Nephron progenitor cell (in vitro differentiated cells): ENCODE data around the gene BPI.

Source experiments
- DNase-seq: peaks from one replicate; pipeline ENCODE4 v3.0.0; 2021
- H3K27ac Mint-ChIP-seq: 2 replicates; pipeline ENCODE4 v1.8.0; 2021; ENCODE audit warnings: mild to moderate bottlenecking, moderate library complexity, mixed read lengths
- H3K27me3 Mint-ChIP-seq: 2 replicates; pipeline ENCODE4 v1.8.0; 2021; ENCODE audit warnings: mild to moderate bottlenecking, low read depth, mixed read lengths; ENCODE audit not compliant: poor library complexity
- H3K36me3 Mint-ChIP-seq: 2 replicates; pipeline ENCODE4 v1.8.0; 2021; ENCODE audit warnings: low read depth, mixed read lengths
- H3K4me1 Mint-ChIP-seq: 2 replicates; pipeline ENCODE4 v1.8.0; 2021; ENCODE audit warnings: mixed read lengths
- H3K4me3 Mint-ChIP-seq: 2 replicates; pipeline ENCODE4 v1.8.0; 2021; ENCODE audit warnings: mild to moderate bottlenecking, moderate library complexity, mixed read lengths
- H3K9me3 Mint-ChIP-seq: 2 replicates; pipeline ENCODE4 v1.8.0; 2021; ENCODE audit warnings: mild to moderate bottlenecking, moderate library complexity, mixed read lengths
- TF ChIP-seq, protein P1 (sequence below): fragments of 200-600 bp; sonication (generic); IDR thresholded peaks from 2 replicates; pipeline ENCODE4 v1.5.0; 2021; ENCODE audit warnings: antibody characterized with exemption

BPI gene

DNA sequence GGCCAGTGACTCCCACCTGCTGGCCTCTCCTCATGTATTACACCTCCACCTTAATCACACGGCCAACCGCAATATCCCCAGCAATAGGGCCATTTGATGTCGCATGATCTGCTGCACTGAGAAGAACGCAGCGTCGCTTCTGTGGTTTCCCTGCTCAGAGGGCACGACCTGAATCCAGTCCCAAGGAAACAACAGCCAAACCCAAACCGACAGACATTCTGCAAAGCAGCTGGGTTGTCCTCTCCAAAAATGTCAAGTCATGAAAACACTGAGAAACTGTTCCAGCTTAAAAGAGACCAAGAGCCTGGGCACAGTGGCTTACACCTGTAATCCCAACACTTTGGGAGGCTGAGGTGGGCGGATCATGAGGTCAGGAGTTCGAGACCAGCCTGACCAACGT is 7.5 kb upstream of the BPI start:
- Mint-ChIP-seq H3K27ac (no peak overlapping the region), H3K36me3 (no peaks in the 10 kb centered on the region), H3K4me3 (no peak overlapping the region), H3K9me3 (peaks cover under 1% of the 10 kb centered on the region), H3K4me1 (peaks cover 41% of the 10 kb centered on the region), H3K27me3 (peaks cover 15% of the 10 kb centered on the region)
- DNase-seq: no peak
- TF ChIP-seq, protein P1, sequence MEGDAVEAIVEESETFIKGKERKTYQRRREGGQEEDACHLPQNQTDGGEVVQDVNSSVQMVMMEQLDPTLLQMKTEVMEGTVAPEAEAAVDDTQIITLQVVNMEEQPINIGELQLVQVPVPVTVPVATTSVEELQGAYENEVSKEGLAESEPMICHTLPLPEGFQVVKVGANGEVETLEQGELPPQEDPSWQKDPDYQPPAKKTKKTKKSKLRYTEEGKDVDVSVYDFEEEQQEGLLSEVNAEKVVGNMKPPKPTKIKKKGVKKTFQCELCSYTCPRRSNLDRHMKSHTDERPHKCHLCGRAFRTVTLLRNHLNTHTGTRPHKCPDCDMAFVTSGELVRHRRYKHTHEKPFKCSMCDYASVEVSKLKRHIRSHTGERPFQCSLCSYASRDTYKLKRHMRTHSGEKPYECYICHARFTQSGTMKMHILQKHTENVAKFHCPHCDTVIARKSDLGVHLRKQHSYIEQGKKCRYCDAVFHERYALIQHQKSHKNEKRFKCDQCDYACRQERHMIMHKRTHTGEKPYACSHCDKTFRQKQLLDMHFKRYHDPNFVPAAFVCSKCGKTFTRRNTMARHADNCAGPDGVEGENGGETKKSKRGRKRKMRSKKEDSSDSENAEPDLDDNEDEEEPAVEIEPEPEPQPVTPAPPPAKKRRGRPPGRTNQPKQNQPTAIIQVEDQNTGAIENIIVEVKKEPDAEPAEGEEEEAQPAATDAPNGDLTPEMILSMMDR: no peak

DNA sequence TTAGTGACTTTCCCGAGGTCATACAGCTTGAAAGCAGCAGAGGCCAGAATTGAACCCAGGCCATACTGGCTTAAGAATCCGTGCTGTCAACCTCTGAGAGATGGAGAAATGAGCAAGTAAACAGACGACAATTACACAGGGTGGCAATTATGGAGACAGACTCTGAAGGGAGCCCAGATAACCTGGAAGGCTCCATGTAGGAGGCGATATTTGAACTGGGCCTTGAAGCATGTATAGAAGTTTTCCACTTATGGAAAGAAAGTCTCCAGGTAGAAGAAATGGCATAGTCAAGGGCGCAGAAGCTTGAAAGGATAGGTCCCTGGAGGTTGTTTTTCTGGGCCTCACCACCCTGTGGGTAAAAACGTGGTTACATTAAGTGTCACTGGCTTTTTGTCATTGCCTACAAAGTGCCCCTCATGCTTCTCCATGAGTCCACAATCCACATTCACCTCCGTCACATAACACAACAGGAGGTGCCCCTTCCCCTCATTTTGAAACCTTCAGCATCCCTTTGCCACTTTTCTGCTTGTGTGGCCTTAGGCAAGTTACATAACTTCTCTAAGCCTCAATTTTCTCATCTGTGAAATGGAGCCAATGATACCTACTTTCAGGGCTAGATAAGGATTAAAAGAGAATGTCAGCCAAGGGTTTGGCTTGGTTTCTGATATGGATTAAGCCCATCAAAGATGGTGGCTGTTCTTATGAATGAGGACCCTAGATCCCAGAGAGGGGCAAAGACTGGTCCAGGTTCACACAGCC is 5.9 kb upstream of the BPI start:
- TF ChIP-seq, protein P1: no peak
- no peak overlapping the region for H3K4me3 Mint-ChIP-seq
- H3K36me3 Mint-ChIP-seq: no peaks in the 10 kb centered on the region
- H3K4me1 Mint-ChIP-seq: peaks cover 44% of the 10 kb centered on the region
- no peaks in the 10 kb centered on the region for H3K9me3 Mint-ChIP-seq
- no peak for DNase-seq
- peak overlapping the region; percentile 98 for H3K27ac Mint-ChIP-seq
- H3K27me3 Mint-ChIP-seq: peaks cover 21% of the 10 kb centered on the region

DNA sequence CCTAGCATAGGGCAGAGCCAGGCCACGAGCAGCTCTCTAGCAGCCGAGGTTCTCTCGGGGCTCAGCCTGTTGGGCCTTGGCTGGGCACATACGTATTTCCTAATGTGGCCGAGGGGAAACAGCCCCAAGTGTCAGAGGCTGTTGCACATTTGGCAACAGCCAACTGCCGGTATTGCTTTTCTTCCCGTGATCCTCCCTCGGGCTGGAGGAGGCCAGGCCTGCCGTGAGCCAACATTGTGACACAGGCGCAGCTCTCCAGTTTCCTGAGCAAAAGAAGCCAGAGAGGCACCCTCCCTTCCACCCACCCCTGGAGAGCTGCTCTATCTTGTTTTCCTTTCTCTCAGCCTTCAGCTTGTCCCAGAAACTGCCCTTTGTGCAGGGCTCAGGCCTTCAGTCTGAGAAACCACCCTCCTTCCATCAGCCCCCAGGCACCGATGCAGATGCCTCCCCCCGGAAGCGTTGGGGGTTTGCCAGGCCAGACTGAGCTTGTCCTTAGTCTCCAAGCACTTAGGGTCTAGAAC is 5.1 kb upstream of the BPI start:
- no peak for DNase-seq
- no peak overlapping the region for H3K4me3 Mint-ChIP-seq
- H3K9me3 Mint-ChIP-seq: no peaks in the 10 kb centered on the region
- TF ChIP-seq, protein P1: no peak
- peaks cover 26% of the 10 kb centered on the region for H3K27me3 Mint-ChIP-seq
- H3K36me3 Mint-ChIP-seq: no peaks in the 10 kb centered on the region
- H3K4me1 Mint-ChIP-seq: peaks cover 45% of the 10 kb centered on the region
- H3K27ac Mint-ChIP-seq: peak overlapping the region; percentile 98

DNA sequence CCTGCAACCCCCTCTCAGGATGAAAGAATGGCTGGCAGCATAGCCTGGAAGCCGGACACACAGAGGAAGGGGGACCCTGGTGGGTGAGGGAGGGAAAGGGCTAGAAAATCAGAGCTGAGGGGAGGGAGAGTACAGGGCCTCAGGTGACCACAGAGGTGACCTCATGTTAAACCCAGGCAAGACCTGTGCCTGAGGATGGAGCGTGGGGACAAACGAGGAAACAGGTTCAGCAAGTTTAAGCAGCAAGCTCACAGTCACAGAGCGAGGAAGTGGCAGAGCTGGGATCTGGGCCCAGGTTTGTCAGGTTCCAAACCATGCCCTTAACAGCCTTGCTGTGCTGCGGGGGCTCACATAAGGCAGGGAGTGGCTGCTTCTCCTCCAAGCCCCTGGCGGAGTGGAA is 4.0 kb upstream of the BPI start:
- DNase-seq: no peak
- Mint-ChIP-seq H3K4me1 (peaks cover 53% of the 10 kb centered on the region), H3K4me3 (no peak overlapping the region), H3K27me3 (peaks cover 26% of the 10 kb centered on the region), H3K36me3 (no peaks in the 10 kb centered on the region), H3K9me3 (no peaks in the 10 kb centered on the region), H3K27ac (no peak overlapping the region)
- TF ChIP-seq, protein P1: no peak

DNA sequence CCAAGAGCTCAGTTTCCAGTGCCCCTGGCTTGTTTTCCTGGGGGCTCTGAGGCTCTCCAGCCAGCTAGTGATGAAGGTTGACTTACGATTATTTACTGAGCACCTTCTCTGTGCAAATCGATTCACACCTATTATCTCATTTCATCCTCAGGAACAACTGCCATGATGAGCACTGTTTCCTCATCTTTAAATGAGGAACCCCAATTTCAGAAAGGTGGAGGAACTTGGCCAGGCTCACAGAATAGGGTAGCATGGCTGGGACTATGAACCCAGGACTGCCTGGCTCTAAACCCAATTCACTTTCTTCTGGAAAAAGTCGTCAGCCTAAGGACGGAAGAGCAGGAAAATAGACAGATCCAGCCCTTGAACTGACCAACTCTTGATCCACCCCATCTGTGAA is 3.5 kb upstream of the BPI start:
- Mint-ChIP-seq H3K27me3 (peaks cover 26% of the 10 kb centered on the region), H3K36me3 (no peaks in the 10 kb centered on the region), H3K27ac (no peak overlapping the region), H3K4me3 (no peak overlapping the region), H3K9me3 (no peaks in the 10 kb centered on the region), H3K4me1 (peaks cover 49% of the 10 kb centered on the region)
- no peak for DNase-seq
- TF ChIP-seq, protein P1: no peak

DNA sequence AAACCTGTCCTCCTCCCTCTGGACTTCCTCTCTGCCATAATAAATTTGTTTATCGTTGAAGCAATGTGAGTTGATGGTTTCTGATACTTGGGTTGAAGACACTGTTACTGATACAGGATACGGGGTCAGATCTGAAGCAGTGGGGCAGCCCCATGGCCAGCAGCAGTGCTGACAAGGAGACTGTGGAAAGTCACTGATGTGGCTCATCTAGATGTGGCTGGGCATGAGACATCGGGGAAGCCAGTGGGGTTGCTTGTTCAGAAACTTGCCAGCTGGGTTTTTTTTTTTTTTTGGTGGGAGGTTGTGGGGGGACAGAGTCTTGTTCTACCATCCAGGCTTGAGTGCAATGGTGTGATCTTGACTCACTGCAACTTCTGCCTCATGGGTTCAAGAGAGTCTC is 2.6 kb upstream of the BPI start:
- Mint-ChIP-seq H3K27ac (no peak overlapping the region), H3K4me1 (peaks cover 50% of the 10 kb centered on the region)
- no peak for DNase-seq

More for the DNA sequence above, 2.6 kb upstream of the BPI start:
- Mint-ChIP-seq H3K27me3 (peaks cover 26% of the 10 kb centered on the region), H3K9me3 (no peaks in the 10 kb centered on the region), H3K36me3 (no peaks in the 10 kb centered on the region), H3K4me3 (no peak overlapping the region)
- TF ChIP-seq, protein P1: no peak
